ENCODE measurements around the gene DPP6.

- TF ChIP-seq CTCF (optimal IDR thresholded peaks at IDR 0.05 in 1 of 3, IDR thresholded peaks at IDR 0.05 in 1 of 3, conservative IDR thresholded peaks at IDR 0.05 in 1 of 3; ENCODE audit: extremely low read depth in 1 of 3, insufficient read depth in 2 of 3, low read length in 3 of 3): no peak
- no peak for TF ChIP-seq EZH2 (IDR thresholded peaks at IDR 0.05; ENCODE audit: low read length)
Observed at GRCh38 chr7:154836021-154836448, 783.8 kb downstream of the DPP6 start.

Measured in keratinocyte (primary cell).